Hepatocyte (in vitro differentiated cells): ENCODE data around the gene ZNF785. TPM values are rescaled to one million over a fixed set of nuclear protein-coding genes. Genes with fewer than 3 reads are reported as not detected.

Source experiments
- DNase-seq: peaks from one replicate; pipeline ENCODE4 v3.0.0-alpha.2; 2016; ENCODE audit warnings: low spot score
- H2AFZ ChIP-seq: fragments of 200-600 bp; sonication (generic); 2 replicates; pipeline ENCODE4 v1.6.0; 2016; ENCODE audit warnings: antibody characterized with exemption, mild to moderate bottlenecking
- H3K27ac ChIP-seq: fragments of 200-600 bp; sonication (generic); 2 replicates; pipeline ENCODE4 v1.5.1; 2016; ENCODE audit warnings: mild to moderate bottlenecking
- H3K27me3 ChIP-seq: fragments of 200-600 bp; sonication (generic); 2 replicates; pipeline ENCODE4 v1.6.1; 2016
- H3K36me3 ChIP-seq: fragments of 200-600 bp; sonication (generic); replicated peaks from 2 replicates; pipeline ENCODE4 v1.5.1; 2016; ENCODE audit warnings: low read depth; ENCODE audit not compliant: insufficient read depth
- H3K4me1 ChIP-seq: fragments of 200-600 bp; sonication (generic); 2 replicates; pipeline ENCODE4 v1.5.1; 2016; ENCODE audit warnings: mild to moderate bottlenecking, moderate library complexity; ENCODE audit not compliant: insufficient read depth
- H3K4me2 ChIP-seq: fragments of 200-600 bp; sonication (generic); 2 replicates; pipeline ENCODE4 v1.6.0; 2016
- H3K4me3 ChIP-seq: fragments of 200-600 bp; sonication (generic); 2 replicates; pipeline ENCODE4 v1.5.1; 2016; ENCODE audit warnings: mild to moderate bottlenecking
- H3K79me2 ChIP-seq: fragments of 200-600 bp; sonication (generic); 2 replicates; pipeline ENCODE4 v1.6.0; 2017; ENCODE audit warnings: mild to moderate bottlenecking
- H3K9me2 ChIP-seq: fragments of 200-600 bp; sonication (generic); replicated peaks from 2 replicates; pipeline ENCODE4 v1.6.0; 2017; ENCODE audit warnings: mild to moderate bottlenecking; ENCODE audit not compliant: insufficient read depth
- H3K9me3 ChIP-seq: fragments of 200-600 bp; sonication (generic); 2 replicates; pipeline ENCODE4 v1.5.1; 2016; ENCODE audit warnings: low read depth, mild to moderate bottlenecking
- H4K20me1 ChIP-seq: fragments of 200-600 bp; sonication (generic); 2 replicates; pipeline ENCODE4 v1.6.0; 2016; ENCODE audit warnings: mild to moderate bottlenecking; ENCODE audit not compliant: insufficient read depth, poor library complexity, severe bottlenecking
- CTCF ChIP-seq: fragments of 200-600 bp; sonication (generic); IDR thresholded peaks from 2 replicates; pipeline ENCODE4 v1.5.1; 2016; ENCODE audit warnings: antibody characterized with exemption, mild to moderate bottlenecking; ENCODE audit not compliant: poor library complexity
- EZH2 ChIP-seq: fragments of 200-600 bp; sonication (generic); IDR thresholded peaks from 2 replicates; pipeline ENCODE4 v1.6.1; 2016; ENCODE audit warnings: antibody characterized with exemption, mild to moderate bottlenecking, borderline replicate concordance
- EZH2phosphoT487 ChIP-seq: fragments of 200-600 bp; sonication (generic); IDR thresholded peaks from one replicate; pipeline ENCODE4 v1.6.1; 2018; ENCODE audit warnings: antibody characterized with exemption, mild to moderate bottlenecking, low read depth, moderate library complexity; ENCODE audit not compliant: unreplicated experiment, severe bottlenecking
- WGBS: methylation state at CpG from one replicate; pipeline ENCODE4 v1.1.6; 2016; ENCODE audit warnings: low lambda C conversion rate; ENCODE audit errors: missing lambda C conversion rate; 5-methylcytosine and 5-hydroxymethylcytosine counted together
- polyA plus RNA-seq: library from polyadenylated mRNA; unstranded; fragments of >200 nt; fragmentation: Nextera tagmentation; extraction: Ambion mirVana; gene quantifications from 2 replicates; pipeline ENCODE4 v1.2.1, GENCODE V29; 2016
- total RNA-seq: library from RNA; depleted of rRNA; stranded (reverse); fragments of >200 nt; gene quantifications from 2 replicates; pipeline ENCODE4 v1.2.3, GENCODE V29; 2014

Gene ZNF785
- total and polyA plus RNA-seq, 2 experiments from 2014 or later = 10.0 to 11.7 TPM

- no peak for TF ChIP-seq EZH2
- TF ChIP-seq EZH2phosphoT487 = no peak
- no peak for TF ChIP-seq CTCF
- peaks cover 44% of the 10 kb centered on the region for H3K79me2 ChIP-seq
- 3% methylated on average over 21 of the region's 23 CpGs for WGBS
- peak overlapping the region; percentile 88 for H3K27ac ChIP-seq
- DNase-seq = peak; percentile 21
- H3K4me3 ChIP-seq = peak overlapping the region; percentile 50
- H3K9me2 ChIP-seq = no peaks in the 10 kb centered on the region
- no peaks in the 10 kb centered on the region for H3K27me3 ChIP-seq
- H3K4me2 ChIP-seq = peak overlapping the region; percentile 88
- H3K9me3 ChIP-seq = no peaks in the 10 kb centered on the region
- H3K4me1 ChIP-seq = peaks cover 7% of the 10 kb centered on the region
- H2AFZ ChIP-seq = peak overlapping the region; percentile 63
- no peaks in the 10 kb centered on the region for H3K36me3 ChIP-seq
- no peaks in the 10 kb centered on the region for H4K20me1 ChIP-seq
Observed at GRCh38 chr16:30585022-30585399, 486 bp downstream of the ZNF785 start.

- DNase-seq = no peak
- no peak overlapping the region for H3K4me3 ChIP-seq
- no peak for TF ChIP-seq EZH2
- TF ChIP-seq CTCF = no peak
- TF ChIP-seq EZH2phosphoT487 = no peak
- H2AFZ ChIP-seq = no peak overlapping the region
- no peaks in the 10 kb centered on the region for H3K9me3 ChIP-seq
- 98% methylated on average over 48 of the region's 48 CpGs for WGBS
- H3K27me3 ChIP-seq = no peaks in the 10 kb centered on the region
- peaks cover 4% of the 10 kb centered on the region for H3K36me3 ChIP-seq
- H3K9me2 ChIP-seq = no peaks in the 10 kb centered on the region
- peaks cover 44% of the 10 kb centered on the region for H3K79me2 ChIP-seq
- H3K4me1 ChIP-seq = peaks cover 7% of the 10 kb centered on the region
- H3K27ac ChIP-seq = no peak overlapping the region
- no peak overlapping the region for H3K4me2 ChIP-seq
- H4K20me1 ChIP-seq = no peaks in the 10 kb centered on the region
Observed at GRCh38 chr16:30582611-30583340, 2.7 kb downstream of the ZNF785 start.

- 98% methylated on average over 7 of the region's 7 CpGs for WGBS
- no peak overlapping the region for H2AFZ ChIP-seq
- no peaks in the 10 kb centered on the region for H3K27me3 ChIP-seq
- H3K4me1 ChIP-seq = peaks cover 7% of the 10 kb centered on the region
- TF ChIP-seq EZH2 = no peak
- no peak for TF ChIP-seq CTCF
- TF ChIP-seq EZH2phosphoT487 = no peak
- no peaks in the 10 kb centered on the region for H3K9me2 ChIP-seq
- no peaks in the 10 kb centered on the region for H4K20me1 ChIP-seq
- peaks cover 44% of the 10 kb centered on the region for H3K79me2 ChIP-seq
- H3K36me3 ChIP-seq = peaks cover 4% of the 10 kb centered on the region
- H3K27ac ChIP-seq = no peak overlapping the region
- no peak overlapping the region for H3K4me3 ChIP-seq
- H3K4me2 ChIP-seq = no peak overlapping the region
- no peaks in the 10 kb centered on the region for H3K9me3 ChIP-seq
- no peak for DNase-seq
Observed at GRCh38 chr16:30581457-30581856, 4.0 kb downstream of the ZNF785 start.
